NCI-H748 treated with DMSO at 0.1 percent for 48 hours (cell line): ENCODE measurements around the gene PAPSS2.

Source experiments
- DNase-seq: peaks from one replicate; lab custom pipeline; 2025; lab: John Stamatoyannopoulos, UW

The PAPSS2 gene

GRCh38 chr10:87750001-87750671, 90.5 kb downstream of the PAPSS2 start:
- no peak for DNase-seq

GRCh38 chr10:87750817-87751216, 91.1 kb downstream of the PAPSS2 start:
- no peak for DNase-seq

- DNase-seq: no peak
These were observed 91.6 kb downstream of the PAPSS2 start for GRCh38 chr10:87751274-87751673.

GRCh38 chr10:87752566-87752965, 92.9 kb downstream of the PAPSS2 start:
- DNase-seq: no peak

GRCh38 chr10:87753995-87754866, 94.6 kb downstream of the PAPSS2 start:
- no peak for DNase-seq

- no peak for DNase-seq
These were observed 98.0 kb downstream of the PAPSS2 start for GRCh38 chr10:87757685-87758084.

GRCh38 chr10:87759551-87759950, 99.9 kb downstream of the PAPSS2 start:
- no peak for DNase-seq

GRCh38 chr10:87760195-87760905, 100.7 kb downstream of the PAPSS2 start:
- no peak for DNase-seq

- DNase-seq: no peak
These were observed 101.5 kb downstream of the PAPSS2 start for GRCh38 chr10:87761153-87761552.

- no peak for DNase-seq
These were observed 102.2 kb downstream of the PAPSS2 start for GRCh38 chr10:87761892-87762291.

GRCh38 chr10:87763086-87763861, 103.6 kb downstream of the PAPSS2 start:
- no peak for DNase-seq

GRCh38 chr10:87764072-87764934, 104.6 kb downstream of the PAPSS2 start:
- no peak for DNase-seq

- DNase-seq: no peak
These were observed 106.1 kb downstream of the PAPSS2 start for GRCh38 chr10:87765666-87766376.

- DNase-seq: no peak
These were observed 107.6 kb downstream of the PAPSS2 start for GRCh38 chr10:87767253-87767652.

- no peak for DNase-seq
These were observed 112.3 kb downstream of the PAPSS2 start for GRCh38 chr10:87771871-87772500.

GRCh38 chr10:87775766-87776165, 116.1 kb downstream of the PAPSS2 start:
- DNase-seq: no peak

- no peak for DNase-seq
These were observed 116.7 kb downstream of the PAPSS2 start for GRCh38 chr10:87776328-87776727.

GRCh38 chr10:87781545-87781944, 121.9 kb downstream of the PAPSS2 start:
- DNase-seq: no peak

- no peak for DNase-seq
These were observed 123.0 kb downstream of the PAPSS2 start for GRCh38 chr10:87782721-87783120.

- DNase-seq: no peak
These were observed 126.7 kb downstream of the PAPSS2 start for GRCh38 chr10:87786421-87786820.
